ENCODE data around the gene VPS33B.

Gene VPS33B

GRCh38 chr15:90968434-90968833, 54.0 kb downstream of the VPS33B start:
- TF ChIP-seq, protein P1, sequence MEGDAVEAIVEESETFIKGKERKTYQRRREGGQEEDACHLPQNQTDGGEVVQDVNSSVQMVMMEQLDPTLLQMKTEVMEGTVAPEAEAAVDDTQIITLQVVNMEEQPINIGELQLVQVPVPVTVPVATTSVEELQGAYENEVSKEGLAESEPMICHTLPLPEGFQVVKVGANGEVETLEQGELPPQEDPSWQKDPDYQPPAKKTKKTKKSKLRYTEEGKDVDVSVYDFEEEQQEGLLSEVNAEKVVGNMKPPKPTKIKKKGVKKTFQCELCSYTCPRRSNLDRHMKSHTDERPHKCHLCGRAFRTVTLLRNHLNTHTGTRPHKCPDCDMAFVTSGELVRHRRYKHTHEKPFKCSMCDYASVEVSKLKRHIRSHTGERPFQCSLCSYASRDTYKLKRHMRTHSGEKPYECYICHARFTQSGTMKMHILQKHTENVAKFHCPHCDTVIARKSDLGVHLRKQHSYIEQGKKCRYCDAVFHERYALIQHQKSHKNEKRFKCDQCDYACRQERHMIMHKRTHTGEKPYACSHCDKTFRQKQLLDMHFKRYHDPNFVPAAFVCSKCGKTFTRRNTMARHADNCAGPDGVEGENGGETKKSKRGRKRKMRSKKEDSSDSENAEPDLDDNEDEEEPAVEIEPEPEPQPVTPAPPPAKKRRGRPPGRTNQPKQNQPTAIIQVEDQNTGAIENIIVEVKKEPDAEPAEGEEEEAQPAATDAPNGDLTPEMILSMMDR (IDR thresholded peaks at IDR 0.05; ENCODE audit: insufficient read depth, low read depth, low read length, missing control alignments): no peak
- no peak for DNase-seq (ENCODE audit: low read depth)
- H3K4me3 ChIP-seq (ENCODE audit: low read depth, low read length): no peak overlapping the region

DNA sequence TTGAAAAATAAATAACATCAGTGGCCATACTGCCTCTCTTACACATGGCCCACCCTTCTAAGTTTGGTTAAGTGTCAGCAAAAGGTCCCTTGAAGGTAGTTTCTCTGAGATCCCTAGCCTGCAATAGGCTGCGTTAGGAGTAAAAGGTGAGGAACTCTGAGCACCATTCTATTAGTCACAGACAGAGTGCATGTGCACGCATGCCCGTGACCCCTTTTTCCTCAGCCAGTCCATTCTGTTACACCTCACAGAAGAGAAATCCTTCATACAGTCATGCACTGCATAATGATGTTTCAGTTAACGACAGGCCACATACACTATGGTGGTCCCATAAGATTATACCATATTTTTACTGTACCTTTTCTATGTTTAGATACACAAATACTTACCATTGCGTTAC, 55.2 kb downstream of the VPS33B start:
- DNase-seq (ENCODE audit: low read depth): no peak
- TF ChIP-seq, protein P1 (IDR thresholded peaks at IDR 0.05; ENCODE audit: insufficient read depth, low read depth, low read length, missing control alignments): no peak
- H3K4me3 ChIP-seq (ENCODE audit: low read depth, low read length): no peak overlapping the region

GRCh38 chr15:90966262-90966661, 56.1 kb downstream of the VPS33B start:
- no peak overlapping the region for H3K4me3 ChIP-seq (ENCODE audit: low read depth, low read length)
- DNase-seq (ENCODE audit: low read depth): no peak
- TF ChIP-seq, protein P1 (IDR thresholded peaks at IDR 0.05; ENCODE audit: insufficient read depth, low read depth, low read length, missing control alignments): no peak

- DNase-seq (ENCODE audit: low read depth): no peak
- TF ChIP-seq, protein P1 (IDR thresholded peaks at IDR 0.05; ENCODE audit: insufficient read depth, low read depth, low read length, missing control alignments): no peak
- H3K4me3 ChIP-seq (ENCODE audit: low read depth, low read length): no peak overlapping the region
Observed at GRCh38 chr15:90962021-90962420, 60.4 kb downstream of the VPS33B start.

DNA sequence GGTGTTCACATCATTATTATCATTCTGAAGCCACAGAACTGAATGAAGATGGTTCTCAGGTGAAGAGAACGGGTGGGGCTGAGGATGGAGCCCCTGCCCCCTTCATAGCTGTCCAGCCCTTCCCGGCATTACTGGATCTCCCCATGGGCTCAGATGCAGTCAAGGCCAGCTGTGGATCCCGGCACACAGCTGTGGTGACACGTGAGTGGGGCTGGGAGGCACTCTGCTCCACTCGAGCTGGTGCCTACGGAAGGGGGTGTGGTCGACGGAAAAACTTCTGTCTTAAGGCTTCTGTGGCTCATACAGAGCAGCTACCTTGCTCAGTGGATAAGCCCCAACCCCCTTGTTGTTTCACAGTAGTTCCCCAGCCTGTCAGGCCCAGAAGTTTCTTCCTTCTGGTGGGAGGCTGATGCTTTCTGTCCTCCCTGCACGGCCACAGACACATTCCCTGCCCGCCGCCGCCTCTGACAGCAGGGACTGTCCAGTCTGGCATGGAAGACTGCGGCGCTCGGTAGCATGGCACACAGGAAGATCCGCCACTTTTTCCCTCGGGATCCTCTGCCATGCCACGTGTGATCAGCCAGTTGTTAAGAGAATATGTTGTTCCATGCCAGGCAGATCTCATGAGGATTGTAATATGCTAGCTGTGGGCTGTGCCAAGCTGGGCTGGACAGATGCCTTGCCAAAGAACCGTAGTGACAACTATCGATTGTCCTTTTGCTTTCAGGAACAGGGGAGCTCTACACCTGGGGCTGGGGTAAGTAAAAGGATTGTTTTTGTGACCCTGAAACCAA, 61.9 kb downstream of the VPS33B start:
- TF ChIP-seq, protein P1 (IDR thresholded peaks at IDR 0.05; ENCODE audit: insufficient read depth, low read depth, low read length, missing control alignments): no peak
- H3K4me3 ChIP-seq (ENCODE audit: low read depth, low read length): no peak overlapping the region
- DNase-seq (ENCODE audit: low read depth): no peak

GRCh38 chr15:90959894-90960293, 62.5 kb downstream of the VPS33B start:
- no peak for DNase-seq (ENCODE audit: low read depth)
- TF ChIP-seq, protein P1 (IDR thresholded peaks at IDR 0.05; ENCODE audit: insufficient read depth, low read depth, low read length, missing control alignments): no peak
- no peak overlapping the region for H3K4me3 ChIP-seq (ENCODE audit: low read depth, low read length)

Data from GM12865 (cell line).